ENCODE data around the gene SNED1. TPM values are rescaled to one million over a fixed set of nuclear protein-coding genes. Genes with fewer than 3 reads are reported as not detected.

Gene SNED1
- total and polyA plus RNA-seq, 9 of the 15 experiments (the other 6 are each of a cell fraction or from before 2014, with no cell fraction given): 0.03 to 0.07 (median 0.05) TPM; not detected in 5

- 0% methylated on average over 7 of the region's 19 CpGs for WGBS (ENCODE audit: insufficient coverage, low coverage, missing lambda C conversion rate)
- TF ChIP-seq SP1 (CRISPR knock-in tag; IDR thresholded peaks at IDR 0.05) (no peak), ZBTB11 (CRISPR knock-in tag; IDR thresholded peaks at IDR 0.05) (no peak), DNMT1 (IDR thresholded peaks at IDR 0.05) (no peak), NKRF (IDR thresholded peaks at IDR 0.05; ENCODE audit: borderline replicate concordance) (no peak), TBP (optimal IDR thresholded peaks at IDR 0.05; ENCODE audit: low read depth, low read length) (no peak), MTA2 (IDR thresholded peaks at IDR 0.05; ENCODE audit: low read depth) (no peak), ELF2 (CRISPR knock-in tag; IDR thresholded peaks at IDR 0.05) (no peak), PURB (CRISPR knock-in tag; IDR thresholded peaks at IDR 0.05; ENCODE audit: low read depth) (no peak), MECOM (CRISPR knock-in tag; IDR thresholded peaks at IDR 0.05) (no peak), ZKSCAN1 (IDR thresholded peaks at IDR 0.05; ENCODE audit: low read depth, low read length) (no peak), ZNF282 (CRISPR knock-in tag; IDR thresholded peaks at IDR 0.05) (no peak), ELF4 (CRISPR knock-in tag; IDR thresholded peaks at IDR 0.05) (no peak)
- no peaks in the 10 kb centered on the region for H3K36me3 ChIP-seq (ENCODE audit: control insufficient read depth, insufficient read depth, low read length)
- no peak overlapping the region for H2AFZ ChIP-seq (ENCODE audit: low read depth, low read length)
- ATAC-seq (no peak), FAIRE-seq (no peak), DNase-seq (ENCODE audit: extremely low read depth in 1 of 4, low spot score in 3 of 4) (no peak)
- no peaks in the 10 kb centered on the region for H3K79me2 ChIP-seq (ENCODE audit: control insufficient read depth, insufficient read depth, low read length)
- H4K20me1 ChIP-seq (replicated peaks; ENCODE audit: control insufficient read depth, insufficient read depth, low read length): no peaks in the 10 kb centered on the region
- no peak overlapping the region for H3K9ac ChIP-seq (ENCODE audit: insufficient read depth in 1 of 2, low read depth in 2 of 2, low read length in 2 of 2)
- peaks cover 0 to 4% of the 10 kb centered on the region in 2 experiments; a peak in 1 of 5 replicates for H3K4me1 ChIP-seq (replicated peaks in 1 of 2; ENCODE audit: control insufficient read depth in 2 of 2, insufficient read depth in 2 of 2, low read length in 2 of 2)
- H3K4me3 ChIP-seq: no peak overlapping the region
- ChIA-PET CTCF (ENCODE audit: low intra/inter-chr PET ratio) (no interaction called here), POLR2A (interaction anchor here (0.6 to 0.7 kb wide), 2 partner anchors 60 to 76 kb away, joined by 3 read pairs; no protein-coding TSS in a partner anchor)
- peaks cover 0 to 43% of the 10 kb centered on the region in 2 experiments; a peak in 2 of 5 replicates for H3K27me3 ChIP-seq (ENCODE audit: control insufficient read depth in 2 of 2, insufficient read depth in 2 of 2, low read length in 2 of 2)
- no peaks in the 10 kb centered on the region for H3K9me1 ChIP-seq (ENCODE audit: control insufficient read depth, insufficient read depth, low read length)
- BruUV-seq (replicated peaks): no TSS peak
- no peaks in the 10 kb centered on the region for H3K9me3 ChIP-seq (replicated peaks; ENCODE audit: control insufficient read depth, insufficient read depth, low read depth, low read length)
- in situ Hi-C loops (cut with MboI) (no loop called here), intact Hi-C loops (cut with micrococcal nuclease) (no loop called here)
- H3K4me2 ChIP-seq (ENCODE audit: insufficient read depth, low read length): no peak overlapping the region
- no peak overlapping the region for H3K27ac ChIP-seq (ENCODE audit: extremely low read depth, low read depth, low read length)
These were observed 39.8 kb upstream of the SNED1 start for GRCh38 chr2:240958366-240959213.
